Endothelial cell of umbilical vein (primary cell): ENCODE measurements around the gene CDC42EP5. TPM values are rescaled to one million over a fixed set of nuclear protein-coding genes. Genes with fewer than 3 reads are reported as not detected.

Experiments
- BruUV-seq: library from RNA; stranded (reverse); fragments of 400-500 nt; replicated peaks from 2 replicates; lab custom pipeline; 2021; lab: Mats Ljungman, UMichigan
- CTCF ChIA-PET: fragments of 300-600, 350-600 bp; sonication (Branson Sonifier 250); formaldehyde crosslinking; loops from one replicate; lab custom pipeline; 2021; ENCODE audit warnings: antibody characterized with exemption, inconsistent platforms; lab: Charles Lee
- POLR2A ChIA-PET: fragments of 300-600, 350-600 bp; sonication (Branson Sonifier 250); formaldehyde crosslinking; loops from one replicate; lab custom pipeline; 2021; ENCODE audit warnings: antibody characterized with exemption, inconsistent platforms; lab: Charles Lee
- DNase-seq: peaks from one replicate; pipeline ENCODE4 v3.0.0-alpha.2; 2011; ENCODE audit warnings: low read depth, low spot score
- FAIRE-seq: peaks from 2 replicates; lab custom pipeline; 2011; peaks lifted over from hg19 to GRCh38; lab: Jason Lieb, UNC
- H2AFZ ChIP-seq: 2 replicates; pipeline ENCODE4 v1.6.0; 2012; ENCODE audit warnings: low read depth, low read length, control low read depth, inconsistent platforms
- H3K27ac ChIP-seq: 2 replicates; pipeline ENCODE4 v1.5.1; 2011; ENCODE audit warnings: low read depth, mild to moderate bottlenecking, control low read depth, low read length, moderate library complexity; ENCODE audit not compliant: insufficient read depth
- H3K27me3 ChIP-seq, 2 experiments: 2 replicates each; pipeline versions ENCODE4 v1.6.0 to v1.6.1; 2011; ENCODE audit warnings: low read length in 2 of 2, mixed read lengths in 1 of 2; ENCODE audit not compliant: control insufficient read depth in 2 of 2, insufficient read depth in 2 of 2
- H3K36me3 ChIP-seq, 2 experiments: 2 replicates in 1 of 2; 3 replicates in 1 of 2; pipeline ENCODE4 v1.5.1; 2011; ENCODE audit warnings: low read length in 2 of 2, mild to moderate bottlenecking in 1 of 2, moderate library complexity in 1 of 2; ENCODE audit not compliant: control insufficient read depth in 2 of 2, insufficient read depth in 2 of 2; ENCODE audit errors: extremely low read depth in 1 of 2
- H3K4me1 ChIP-seq: 3 replicates; pipeline ENCODE4 v1.5.1; 2011; ENCODE audit warnings: mild to moderate bottlenecking, low read length; ENCODE audit not compliant: control insufficient read depth, insufficient read depth; ENCODE audit errors: extremely low read depth
- H3K4me2 ChIP-seq: 2 replicates; pipeline ENCODE4 v1.6.1; 2011; ENCODE audit warnings: low read length, control low read depth, mixed read lengths; ENCODE audit not compliant: insufficient read depth
- H3K4me3 ChIP-seq, 3 experiments: fragments of 200-600 bp in 1 of 3; sonication (generic), shearing (Covaris generic) in 1 of 3; replicated peaks in 1 of 3; 2 replicates each; pipeline ENCODE4 v1.5.1; 2011 to 2016; ENCODE audit warnings: control low read depth in 3 of 3, low read length in 3 of 3, mild to moderate bottlenecking in 2 of 3, inconsistent platforms in 1 of 3, low read depth in 1 of 3, moderate library complexity in 1 of 3; ENCODE audit not compliant: insufficient read depth in 1 of 3
- H3K79me2 ChIP-seq: 2 replicates; pipeline ENCODE4 v1.6.0; 2012; ENCODE audit warnings: low read length, inconsistent platforms; ENCODE audit not compliant: control insufficient read depth, insufficient read depth
- H3K9ac ChIP-seq: replicated peaks from 2 replicates; pipeline ENCODE3; 2011; ENCODE audit warnings: low read length, control low read depth; ENCODE audit not compliant: insufficient read depth; ENCODE audit errors: extremely low read depth
- H3K9me1 ChIP-seq: replicated peaks from 3 replicates; pipeline ENCODE4 v1.6.0; 2011; ENCODE audit warnings: mild to moderate bottlenecking, low read length; ENCODE audit not compliant: control insufficient read depth, insufficient read depth; ENCODE audit errors: extremely low read depth
- H3K9me3 ChIP-seq: replicated peaks from 2 replicates; pipeline ENCODE4 v1.5.1; 2012; ENCODE audit warnings: low read length, inconsistent platforms; ENCODE audit not compliant: control insufficient read depth, insufficient read depth
- H4K20me1 ChIP-seq: replicated peaks from 2 replicates; pipeline ENCODE3; 2011; ENCODE audit warnings: mild to moderate bottlenecking, low read length; ENCODE audit not compliant: control insufficient read depth, insufficient read depth; ENCODE audit errors: extremely low read depth
- CTCF ChIP-seq, 2 donors: IDR thresholded peaks; 1 replicate in 1 of 2; 2 replicates in 1 of 2; pipeline ENCODE4 v1.5.1; 2011; ENCODE audit warnings: low read length in 2 of 2, mild to moderate bottlenecking in 2 of 2, moderate library complexity in 2 of 2, control low read depth in 1 of 2, inconsistent platforms in 1 of 2, low read depth in 1 of 2; ENCODE audit not compliant: insufficient read depth in 1 of 2; ENCODE audit errors: extremely low read depth in 1 of 2
- EZH2 ChIP-seq: IDR thresholded peaks from 2 replicates; pipeline ENCODE4 v1.6.1; 2012; ENCODE audit warnings: borderline replicate concordance, low read depth, mild to moderate bottlenecking, moderate library complexity, low read length, inconsistent platforms; ENCODE audit not compliant: severe bottlenecking
- FOS ChIP-seq: IDR thresholded peaks from 2 replicates; pipeline ENCODE4 v1.6.1; 2011; ENCODE audit warnings: mild to moderate bottlenecking, low read length, moderate library complexity, borderline replicate concordance; ENCODE audit not compliant: insufficient read depth
- GATA2 ChIP-seq: IDR thresholded peaks from 2 replicates; pipeline ENCODE4 v1.7.0; 2011; ENCODE audit warnings: low read depth, mild to moderate bottlenecking, moderate library complexity, mixed read lengths, low read length; ENCODE audit not compliant: insufficient read length, insufficient read depth
- JUN ChIP-seq: IDR thresholded peaks from 2 replicates; pipeline ENCODE4 v1.6.1; 2011; ENCODE audit warnings: borderline replicate concordance, low read depth; ENCODE audit not compliant: insufficient read length, insufficient read depth
- MAX ChIP-seq: IDR thresholded peaks from 2 replicates; pipeline ENCODE4 v1.6.1; 2011; ENCODE audit not compliant: insufficient read depth, insufficient read length
- MYC ChIP-seq: IDR thresholded peaks from one replicate; pipeline ENCODE4 v1.6.1; 2011; ENCODE audit warnings: mild to moderate bottlenecking, low read depth, low read length
- POLR2A ChIP-seq: IDR thresholded peaks from 2 replicates; pipeline ENCODE4 v1.6.1; 2012; ENCODE audit warnings: low read depth, mild to moderate bottlenecking, control low read depth, low read length
- POLR2AphosphoS5 ChIP-seq: IDR thresholded peaks from 2 replicates; pipeline ENCODE4 v1.6.1; 2012; ENCODE audit warnings: low read depth, mild to moderate bottlenecking, control low read depth, low read length, moderate library complexity; ENCODE audit not compliant: insufficient read depth
- dilution Hi-C: fragments of 300-500 bp; cut with MboI; formaldehyde crosslinking; loops from one replicate; pipeline ENCODE4 v1.15.0; 2019; ENCODE audit warnings: low sequenced_read_pairs; ENCODE audit not compliant: extremely low pct_ligation_motif_present
- intact Hi-C: fragments of 100-400 bp; cut with micrococcal nuclease; formaldehyde crosslinking; loops from one replicate; pipeline ENCODE4 v1.10.0; 2022
- polyA plus RNA-seq, 4 experiments: library from polyadenylated mRNA; depleted of rRNA in 3 of 4; stranded (reverse) in 3 of 4; unstranded in 1 of 4; fragments of >200 nt; gene quantifications; 2 replicates each; pipeline versions ENCODE4 v1.2.1 to v1.2.3, GENCODE V29; 2011 to 2012; ENCODE audit warnings: missing spikeins in 1 of 4
- total RNA-seq: library from RNA; stranded (reverse); gene quantifications from 2 replicates; pipeline ENCODE4 v1.2.3, GENCODE V29; 2021

The CDC42EP5 gene
- total and polyA plus RNA-seq, 2 donors (not counting 3 experiments of a cell fraction or from before 2014, with no cell fraction given) = 37.3 to 85.5 TPM

- dilution Hi-C loops = no loop called here
- Histone ChIP-seq H3K4me3 (no peak overlapping the region), H2AFZ (no peak overlapping the region), H3K36me3 (no peaks in the 10 kb centered on the region), H3K27me3 (peaks cover 0 to 2% of the 10 kb centered on the region in 2 experiments), H3K9ac (no peak overlapping the region), H3K79me2 (no peaks in the 10 kb centered on the region), H3K9me3 (no peaks in the 10 kb centered on the region), H3K4me1 (no peaks in the 10 kb centered on the region), H3K27ac (no peak overlapping the region), H3K9me1 (no peaks in the 10 kb centered on the region), H3K4me2 (no peak overlapping the region), H4K20me1 (no peaks in the 10 kb centered on the region)
- POLR2A ChIA-PET = no interaction called here
- intact Hi-C loops = no loop called here
- TF ChIP-seq MYC (no peak), MAX (no peak), POLR2AphosphoS5 (no peak), FOS (no peak), CTCF (IDR thresholded peaks at IDR 0.05; ENCODE audit: extremely low read depth in 1 of 2, insufficient read depth in 1 of 2, low read depth in 1 of 2, low read length in 2 of 2) (no peak), GATA2 (no peak), EZH2 (no peak), POLR2A (no peak), JUN (no peak)
- DNase-seq (no peak), FAIRE-seq (no peak)
- CTCF ChIA-PET = interaction anchor here (4.1 kb wide), 1 partner anchor 11 kb away, joined by 21 read pairs; no protein-coding TSS in a partner anchor
- BruUV-seq = no TSS peak
Measured at GRCh38 chr19:54427586-54427985, 45.5 kb downstream of the CDC42EP5 start.
